Fibroblast of lung (primary cell): ENCODE data around the gene NR3C2.

Source experiments
- CTCF ChIP-seq, 2 donors: IDR thresholded peaks in 1 of 2; conservative IDR thresholded peaks in 1 of 2; 1 replicate in 1 of 2; 2 replicates in 1 of 2; pipeline ENCODE4 v1.5.1; 2011 to 2012; ENCODE audit warnings: low read length in 2 of 2, control low read depth in 1 of 2, inconsistent platforms in 1 of 2, low read depth in 1 of 2, mild to moderate bottlenecking in 1 of 2
- EZH2 ChIP-seq: IDR thresholded peaks from 2 replicates; pipeline ENCODE4 v1.5.1; 2012; ENCODE audit warnings: low read length, control low read depth, mild to moderate bottlenecking; ENCODE audit errors: missing control alignments

- TF ChIP-seq CTCF (conservative IDR thresholded peaks at IDR 0.05 in 1 of 2, IDR thresholded peaks at IDR 0.05 in 1 of 2; ENCODE audit: low read depth in 1 of 2, low read length in 2 of 2) (no peak), EZH2 (no peak)
These were observed 171.0 kb downstream of the NR3C2 start for GRCh38 chr4:148271166-148271565.
